ENCODE measurements around the gene KRTAP17-1.

- TF ChIP-seq CTCF (IDR thresholded peaks at IDR 0.05) = no peak
- TF ChIP-seq POLR2A (IDR thresholded peaks at IDR 0.05) = no peak
- TF ChIP-seq POLR2AphosphoS5 (IDR thresholded peaks at IDR 0.05; ENCODE audit: insufficient read depth in 1 of 2, low read depth in 1 of 2) = no peak
These were observed 8.9 kb upstream of the KRTAP17-1 start for GRCh38 chr17:41324180-41325075.
